Progenitor cell of endocrine pancreas (in vitro differentiated cells): ENCODE data around the gene MYEOV. TPM values are rescaled to one million over a fixed set of nuclear protein-coding genes. Genes with fewer than 3 reads are reported as not detected.

ENCODE experiments used
- DNase-seq: peaks from one replicate; pipeline ENCODE4 v3.0.0; 2021; ENCODE audit warnings: low spot score; ENCODE audit not compliant: unreplicated experiment
- H3K27ac Mint-ChIP-seq: 2 replicates; pipeline ENCODE4 v1.8.0; 2021; ENCODE audit warnings: mild to moderate bottlenecking, moderate library complexity, mixed read lengths
- H3K27me3 Mint-ChIP-seq: 2 replicates; pipeline ENCODE4 v1.8.0; 2021; ENCODE audit warnings: mixed read lengths
- H3K36me3 Mint-ChIP-seq: 2 replicates; pipeline ENCODE4 v1.8.0; 2022; ENCODE audit warnings: mixed read lengths; ENCODE audit not compliant: insufficient read depth
- H3K4me1 Mint-ChIP-seq: 2 replicates; pipeline ENCODE4 v1.8.0; 2021; ENCODE audit warnings: low read depth, mixed read lengths
- H3K4me3 Mint-ChIP-seq: 2 replicates; pipeline ENCODE4 v1.8.0; 2021; ENCODE audit warnings: low read depth, mild to moderate bottlenecking, moderate library complexity, mixed read lengths
- H3K9me3 Mint-ChIP-seq: 2 replicates; pipeline ENCODE4 v1.8.0; 2021; ENCODE audit warnings: low read depth, mixed read lengths
- total RNA-seq: library from RNA; stranded (reverse); gene quantifications from 2 replicates; pipeline ENCODE4 v1.2.1, GENCODE V29; 2021
- TF ChIP-seq, protein P1 (sequence below): fragments of 200-600 bp; sonication (generic); IDR thresholded peaks from one replicate; pipeline ENCODE4 v1.5.0; 2021; ENCODE audit warnings: antibody characterized with exemption, mild to moderate bottlenecking; ENCODE audit not compliant: unreplicated experiment

Gene MYEOV
- total RNA-seq, 1 donor from 2014 or later = 0.14 TPM

DNA sequence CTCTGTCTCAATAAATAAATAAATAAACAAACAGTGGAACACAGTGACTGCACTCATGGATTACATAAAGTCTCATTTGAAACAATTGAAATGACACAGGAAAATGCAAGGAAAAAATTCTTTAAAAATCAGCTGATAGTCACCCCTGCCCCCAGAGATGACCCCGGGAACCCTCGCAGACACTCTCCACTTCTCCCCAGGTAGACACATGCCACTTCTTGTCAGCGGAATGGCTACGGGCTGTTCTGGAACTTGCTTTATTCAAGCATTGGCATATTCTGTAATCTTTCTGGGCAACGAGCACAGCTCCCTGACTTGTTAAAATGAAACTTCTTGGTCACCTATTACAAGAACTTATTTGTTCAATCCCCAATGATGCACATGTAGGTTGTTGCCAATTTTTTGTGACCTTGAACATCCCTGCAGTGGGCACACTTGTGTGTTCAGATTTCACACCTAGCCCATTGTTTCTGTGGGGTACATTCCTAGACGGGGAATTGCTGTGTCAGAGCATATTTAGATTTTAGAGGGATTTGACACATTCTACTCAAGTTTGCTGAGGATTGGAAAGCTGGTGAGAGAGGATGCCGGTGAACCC is 32.8 kb downstream of the MYEOV start:
- no peak for DNase-seq
- Mint-ChIP-seq H3K27me3 (no peaks in the 10 kb centered on the region), H3K4me1 (no peaks in the 10 kb centered on the region), H3K36me3 (no peaks in the 10 kb centered on the region), H3K4me3 (no peak overlapping the region), H3K27ac (no peak overlapping the region), H3K9me3 (peaks cover 6% of the 10 kb centered on the region)
- TF ChIP-seq, protein P1, sequence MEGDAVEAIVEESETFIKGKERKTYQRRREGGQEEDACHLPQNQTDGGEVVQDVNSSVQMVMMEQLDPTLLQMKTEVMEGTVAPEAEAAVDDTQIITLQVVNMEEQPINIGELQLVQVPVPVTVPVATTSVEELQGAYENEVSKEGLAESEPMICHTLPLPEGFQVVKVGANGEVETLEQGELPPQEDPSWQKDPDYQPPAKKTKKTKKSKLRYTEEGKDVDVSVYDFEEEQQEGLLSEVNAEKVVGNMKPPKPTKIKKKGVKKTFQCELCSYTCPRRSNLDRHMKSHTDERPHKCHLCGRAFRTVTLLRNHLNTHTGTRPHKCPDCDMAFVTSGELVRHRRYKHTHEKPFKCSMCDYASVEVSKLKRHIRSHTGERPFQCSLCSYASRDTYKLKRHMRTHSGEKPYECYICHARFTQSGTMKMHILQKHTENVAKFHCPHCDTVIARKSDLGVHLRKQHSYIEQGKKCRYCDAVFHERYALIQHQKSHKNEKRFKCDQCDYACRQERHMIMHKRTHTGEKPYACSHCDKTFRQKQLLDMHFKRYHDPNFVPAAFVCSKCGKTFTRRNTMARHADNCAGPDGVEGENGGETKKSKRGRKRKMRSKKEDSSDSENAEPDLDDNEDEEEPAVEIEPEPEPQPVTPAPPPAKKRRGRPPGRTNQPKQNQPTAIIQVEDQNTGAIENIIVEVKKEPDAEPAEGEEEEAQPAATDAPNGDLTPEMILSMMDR = no peak

DNA sequence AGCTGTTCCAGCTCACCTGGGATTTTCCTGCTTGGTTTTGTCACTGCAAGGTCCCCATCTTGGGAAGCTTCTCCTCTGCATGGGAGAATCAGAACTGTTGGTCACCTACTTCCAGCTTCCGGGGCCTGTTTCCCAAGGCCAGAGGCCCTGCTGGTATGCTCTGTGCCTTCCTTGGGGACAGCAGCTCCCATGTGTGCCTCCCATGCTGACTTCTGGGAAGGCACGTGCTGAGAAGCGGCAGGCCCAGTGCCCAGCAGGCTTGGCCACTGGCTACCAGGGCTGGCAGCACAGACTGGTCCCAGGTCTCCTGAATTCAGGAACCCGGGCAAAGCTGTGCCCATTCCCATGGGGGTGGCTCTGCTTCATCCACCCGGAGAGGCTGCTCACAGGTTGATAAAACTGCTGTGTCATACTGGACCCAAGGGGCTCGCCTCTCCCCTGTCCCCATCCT is 33.8 kb downstream of the MYEOV start:
- Mint-ChIP-seq H3K4me1 (no peaks in the 10 kb centered on the region), H3K27ac (no peak overlapping the region), H3K4me3 (no peak overlapping the region), H3K27me3 (no peaks in the 10 kb centered on the region), H3K36me3 (no peaks in the 10 kb centered on the region), H3K9me3 (peaks cover 6% of the 10 kb centered on the region)
- no peak for DNase-seq
- TF ChIP-seq, protein P1 = no peak

DNA sequence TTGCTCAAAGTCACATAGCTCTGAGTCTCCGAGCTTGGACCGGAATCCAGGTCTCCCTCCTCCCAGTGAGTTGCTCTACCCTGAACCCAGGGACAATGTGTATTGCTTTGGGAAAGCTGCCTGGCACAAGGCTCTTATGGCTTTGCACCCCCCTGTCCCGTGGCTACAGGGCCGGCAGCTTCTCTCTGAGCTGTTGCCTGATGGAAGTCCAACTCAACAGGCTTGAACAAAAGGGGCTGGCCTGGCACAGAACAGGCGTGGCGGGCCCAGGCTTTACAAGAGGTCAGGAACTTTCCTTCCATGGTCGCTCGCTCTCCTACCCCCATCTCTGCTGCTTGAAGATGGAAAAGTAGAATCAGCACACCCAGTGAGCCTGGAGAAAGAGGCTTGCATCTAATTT is 34.3 kb downstream of the MYEOV start:
- peaks cover 6% of the 10 kb centered on the region for H3K9me3 Mint-ChIP-seq
- no peaks in the 10 kb centered on the region for H3K36me3 Mint-ChIP-seq
- no peaks in the 10 kb centered on the region for H3K4me1 Mint-ChIP-seq
- DNase-seq = no peak
- TF ChIP-seq, protein P1 = no peak
- H3K27me3 Mint-ChIP-seq = no peaks in the 10 kb centered on the region
- H3K4me3 Mint-ChIP-seq = no peak overlapping the region
- H3K27ac Mint-ChIP-seq = no peak overlapping the region

DNA sequence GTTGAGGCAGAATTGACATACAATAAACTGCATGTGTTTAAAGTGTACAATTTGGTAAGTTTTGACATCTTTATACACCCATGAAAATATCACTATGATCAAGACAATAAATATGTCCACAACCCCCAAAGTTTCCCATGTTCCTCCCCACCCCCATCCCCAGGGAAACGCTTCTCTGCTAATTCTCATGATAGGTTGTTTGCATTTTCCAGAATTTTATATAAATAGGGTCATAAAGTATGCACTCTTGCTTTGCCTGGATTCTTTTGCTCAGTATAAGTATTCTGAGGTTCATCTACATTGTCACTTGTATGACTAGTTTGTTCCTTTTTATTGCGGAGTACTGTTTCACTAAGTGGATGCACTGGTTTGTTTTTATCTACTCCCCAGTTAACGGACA is 35.6 kb downstream of the MYEOV start:
- Mint-ChIP-seq H3K4me1 (no peaks in the 10 kb centered on the region), H3K27ac (no peak overlapping the region), H3K9me3 (peaks cover 6% of the 10 kb centered on the region), H3K36me3 (no peaks in the 10 kb centered on the region), H3K4me3 (no peak overlapping the region), H3K27me3 (no peaks in the 10 kb centered on the region)
- DNase-seq = no peak
- TF ChIP-seq, protein P1 = no peak

DNA sequence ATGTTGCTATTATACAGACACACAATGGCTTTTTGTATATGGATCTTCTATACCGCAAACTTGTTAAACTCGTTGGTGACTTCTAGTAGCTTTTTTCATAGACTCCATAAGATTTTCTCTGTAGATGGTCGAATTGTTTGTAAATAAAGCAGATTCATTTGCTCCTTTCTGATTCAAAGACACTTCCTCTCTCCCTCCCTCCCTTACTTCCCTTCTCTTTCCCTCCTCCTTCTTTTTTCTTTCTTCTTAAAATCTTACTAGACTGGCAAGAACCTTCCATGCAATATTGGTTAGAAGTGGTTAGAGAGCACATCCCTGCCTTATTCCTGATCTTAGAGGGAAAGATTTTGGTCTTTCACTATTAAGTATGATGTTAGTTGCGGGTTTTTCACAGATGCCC is 36.4 kb downstream of the MYEOV start:
- H3K4me1 Mint-ChIP-seq = no peaks in the 10 kb centered on the region
- H3K36me3 Mint-ChIP-seq = no peaks in the 10 kb centered on the region

More for the DNA sequence above, 36.4 kb downstream of the MYEOV start:
- Mint-ChIP-seq H3K27me3 (no peaks in the 10 kb centered on the region), H3K27ac (no peak overlapping the region), H3K4me3 (no peak overlapping the region), H3K9me3 (peaks cover 6% of the 10 kb centered on the region)
- no peak for DNase-seq
- TF ChIP-seq, protein P1 = no peak
